ENCODE data around the gene ADCY1. TPM values are rescaled to one million over a fixed set of nuclear protein-coding genes. Genes with fewer than 3 reads are reported as not detected.

Gene ADCY1
- polyA plus RNA-seq, 1 experiment, result 0.15 TPM

DNA sequence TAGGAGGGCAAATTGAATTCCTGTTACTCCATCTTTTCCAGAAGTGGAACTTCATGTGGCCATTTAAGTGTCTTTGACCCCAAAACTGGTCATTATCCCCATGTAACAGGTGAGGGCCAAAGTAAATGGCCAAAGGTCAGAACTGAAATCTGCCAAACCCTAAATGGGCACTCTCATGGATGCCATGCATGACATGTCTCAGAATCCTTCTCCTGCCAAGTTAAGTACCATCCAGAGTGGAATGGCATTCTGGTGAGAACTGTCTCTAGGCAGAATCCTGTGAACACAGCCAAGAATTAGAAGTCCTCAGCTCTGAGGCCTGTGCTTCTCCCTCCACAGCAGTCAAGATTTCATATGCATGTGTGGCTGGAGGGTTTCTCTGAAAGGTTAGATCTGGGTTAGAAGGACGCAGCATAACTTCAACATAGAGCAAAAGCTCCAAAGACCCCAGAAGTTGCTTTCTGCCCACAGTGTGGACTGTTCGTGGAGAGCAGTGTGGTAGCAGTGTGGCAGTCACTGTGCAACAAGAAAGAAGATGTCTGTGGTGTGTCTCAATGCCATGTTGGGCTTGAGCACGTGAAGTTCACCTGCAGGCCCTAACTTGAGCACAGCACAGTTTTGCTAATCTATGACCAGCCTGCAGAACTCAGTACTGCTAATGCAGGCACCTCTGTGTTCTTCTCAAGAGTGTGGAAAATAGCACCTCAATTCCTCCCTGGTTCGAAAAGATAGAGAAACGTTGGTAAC, 121.3 kb downstream of the ADCY1 start:
- Histone ChIP-seq H3K4me3 (ENCODE audit: low read depth, low read length) (no peak overlapping the region), H3K9me3 (ENCODE audit: control insufficient read depth, insufficient read depth, low read length) (peaks cover under 1% of the 10 kb centered on the region; the same call in 1 of the 2 replicates), H3K27ac (ENCODE audit: low read depth, low read length) (no peak overlapping the region), H3K27me3 (ENCODE audit: control insufficient read depth, insufficient read depth, low read length) (peaks cover 3% of the 10 kb centered on the region)
- TF ChIP-seq, protein P1, sequence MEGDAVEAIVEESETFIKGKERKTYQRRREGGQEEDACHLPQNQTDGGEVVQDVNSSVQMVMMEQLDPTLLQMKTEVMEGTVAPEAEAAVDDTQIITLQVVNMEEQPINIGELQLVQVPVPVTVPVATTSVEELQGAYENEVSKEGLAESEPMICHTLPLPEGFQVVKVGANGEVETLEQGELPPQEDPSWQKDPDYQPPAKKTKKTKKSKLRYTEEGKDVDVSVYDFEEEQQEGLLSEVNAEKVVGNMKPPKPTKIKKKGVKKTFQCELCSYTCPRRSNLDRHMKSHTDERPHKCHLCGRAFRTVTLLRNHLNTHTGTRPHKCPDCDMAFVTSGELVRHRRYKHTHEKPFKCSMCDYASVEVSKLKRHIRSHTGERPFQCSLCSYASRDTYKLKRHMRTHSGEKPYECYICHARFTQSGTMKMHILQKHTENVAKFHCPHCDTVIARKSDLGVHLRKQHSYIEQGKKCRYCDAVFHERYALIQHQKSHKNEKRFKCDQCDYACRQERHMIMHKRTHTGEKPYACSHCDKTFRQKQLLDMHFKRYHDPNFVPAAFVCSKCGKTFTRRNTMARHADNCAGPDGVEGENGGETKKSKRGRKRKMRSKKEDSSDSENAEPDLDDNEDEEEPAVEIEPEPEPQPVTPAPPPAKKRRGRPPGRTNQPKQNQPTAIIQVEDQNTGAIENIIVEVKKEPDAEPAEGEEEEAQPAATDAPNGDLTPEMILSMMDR (IDR thresholded peaks at IDR 0.05; ENCODE audit: low read depth, low read length), result no peak
- ChIA-PET POLR2A (no interaction called here), CTCF (interaction anchor here (0.6 kb wide), 2 partner anchors 9 to 654 kb away, joined by 4 to 6 read pairs; no protein-coding TSS in a partner anchor)
- no peak for DNase-seq (ENCODE audit: low read depth, low spot score)

DNA sequence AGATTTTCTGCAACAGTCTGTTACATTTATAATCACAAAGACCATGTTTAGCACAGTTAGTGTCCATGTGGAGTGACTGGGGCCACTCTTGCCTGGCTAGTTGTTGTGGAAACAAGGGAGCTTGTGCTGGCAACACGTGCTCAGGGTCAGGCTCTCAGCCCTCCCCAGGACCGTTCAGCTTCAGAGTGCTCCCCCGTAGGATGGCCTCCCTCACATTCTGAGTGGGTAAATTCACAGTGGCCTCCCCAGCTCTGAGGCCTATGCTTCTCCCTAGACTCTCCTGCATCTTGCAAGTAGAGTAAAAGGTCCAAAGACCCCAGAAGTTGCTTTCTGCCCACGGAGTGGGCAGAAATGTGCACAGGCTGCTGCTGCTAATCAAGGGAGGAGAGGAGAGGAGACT, 122.3 kb downstream of the ADCY1 start:
- no peak for DNase-seq (ENCODE audit: low read depth, low spot score)
- ChIA-PET POLR2A (no interaction called here), CTCF (interaction anchor here (0.6 kb wide), 2 partner anchors 8 to 653 kb away, joined by 4 to 6 read pairs; no protein-coding TSS in a partner anchor)
- Histone ChIP-seq H3K27ac (ENCODE audit: low read depth, low read length) (no peak overlapping the region), H3K4me3 (ENCODE audit: low read depth, low read length) (no peak overlapping the region), H3K27me3 (ENCODE audit: control insufficient read depth, insufficient read depth, low read length) (peaks cover 7% of the 10 kb centered on the region), H3K9me3 (ENCODE audit: control insufficient read depth, insufficient read depth, low read length) (no peaks in the 10 kb centered on the region)
- TF ChIP-seq, protein P1 (IDR thresholded peaks at IDR 0.05; ENCODE audit: low read depth, low read length), result no peak

DNA sequence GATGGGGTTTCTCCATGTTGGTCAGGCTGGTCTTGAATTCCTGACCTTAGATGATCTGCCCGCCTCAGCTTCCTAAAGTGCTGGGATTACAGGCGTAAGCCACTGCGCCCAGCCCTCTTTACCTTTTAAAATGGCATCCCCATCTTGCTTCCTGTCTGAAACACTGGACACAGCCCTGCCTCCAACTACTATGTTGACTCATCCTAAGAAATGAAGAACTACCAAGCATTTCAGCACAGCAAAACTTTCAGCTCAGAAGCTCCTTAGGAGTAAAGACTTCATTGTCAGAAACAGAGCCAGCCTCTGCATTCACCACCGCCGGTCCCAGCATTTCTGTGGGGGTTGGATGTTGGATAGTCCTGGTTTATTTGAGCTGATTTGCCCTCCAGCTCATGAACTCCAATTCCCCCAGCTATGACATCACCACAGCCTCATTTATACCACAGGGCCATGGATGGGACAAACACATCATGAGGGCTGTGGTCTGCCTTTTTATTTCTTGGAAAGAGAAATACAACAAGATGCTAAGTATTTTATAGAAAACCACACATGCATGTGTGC, 123.5 kb downstream of the ADCY1 start:
- peaks cover 11% of the 10 kb centered on the region for H3K27me3 ChIP-seq (ENCODE audit: control insufficient read depth, insufficient read depth, low read length)
- TF ChIP-seq, protein P1 (IDR thresholded peaks at IDR 0.05; ENCODE audit: low read depth, low read length), result no peak
- H3K4me3 ChIP-seq (ENCODE audit: low read depth, low read length), result no peak overlapping the region
- POLR2A ChIA-PET, result no interaction called here
- no peak for DNase-seq (ENCODE audit: low read depth, low spot score)
- CTCF ChIA-PET, result interaction anchor here (0.7 kb wide), 1 partner anchor 10 kb away, joined by 3 read pairs; no protein-coding TSS in a partner anchor
- H3K27ac ChIP-seq (ENCODE audit: low read depth, low read length), result no peak overlapping the region
- no peaks in the 10 kb centered on the region for H3K9me3 ChIP-seq (ENCODE audit: control insufficient read depth, insufficient read depth, low read length)

DNA sequence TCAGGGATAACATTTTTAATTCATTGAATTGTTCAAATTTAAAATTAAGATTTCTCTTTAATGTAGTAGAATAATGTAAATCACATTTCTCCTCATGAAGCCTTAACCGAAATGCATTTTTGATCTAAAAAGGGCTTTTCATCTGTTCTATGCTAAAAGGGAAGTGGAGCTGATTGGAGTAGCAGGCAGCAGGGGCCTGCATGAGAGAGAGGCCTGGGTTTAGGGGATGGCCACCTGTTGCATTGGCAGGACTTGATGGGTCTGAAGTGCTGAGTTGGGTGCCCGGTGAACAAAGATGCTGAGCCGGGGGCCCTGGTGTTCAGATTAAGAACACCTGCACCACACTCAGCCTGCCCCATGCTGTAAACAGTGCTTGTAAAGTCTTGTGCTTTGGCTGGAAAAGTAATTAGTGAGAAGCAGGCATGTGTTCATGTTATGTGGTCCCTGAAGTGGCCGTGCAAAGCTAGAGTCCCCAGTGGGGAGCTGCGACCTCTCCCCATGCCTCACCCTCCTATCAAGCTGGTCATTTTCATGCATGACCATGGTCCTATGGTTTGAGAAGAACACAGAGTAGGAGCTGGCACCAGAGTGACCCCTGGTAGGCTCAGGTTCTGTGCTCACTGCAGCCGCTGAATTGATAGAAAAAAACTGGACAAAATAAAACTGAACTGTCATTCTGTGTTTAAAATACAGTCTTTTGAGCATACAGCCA, 124.3 kb downstream of the ADCY1 start:
- DNase-seq (ENCODE audit: low read depth, low spot score), result no peak
- Histone ChIP-seq H3K4me3 (ENCODE audit: low read depth, low read length) (no peak overlapping the region), H3K27me3 (ENCODE audit: control insufficient read depth, insufficient read depth, low read length) (peaks cover 13% of the 10 kb centered on the region), H3K9me3 (ENCODE audit: control insufficient read depth, insufficient read depth, low read length) (no peaks in the 10 kb centered on the region), H3K27ac (ENCODE audit: low read depth, low read length) (no peak overlapping the region)
- TF ChIP-seq, protein P1 (IDR thresholded peaks at IDR 0.05; ENCODE audit: low read depth, low read length), result no peak
- ChIA-PET CTCF (no interaction called here), POLR2A (no interaction called here)

DNA sequence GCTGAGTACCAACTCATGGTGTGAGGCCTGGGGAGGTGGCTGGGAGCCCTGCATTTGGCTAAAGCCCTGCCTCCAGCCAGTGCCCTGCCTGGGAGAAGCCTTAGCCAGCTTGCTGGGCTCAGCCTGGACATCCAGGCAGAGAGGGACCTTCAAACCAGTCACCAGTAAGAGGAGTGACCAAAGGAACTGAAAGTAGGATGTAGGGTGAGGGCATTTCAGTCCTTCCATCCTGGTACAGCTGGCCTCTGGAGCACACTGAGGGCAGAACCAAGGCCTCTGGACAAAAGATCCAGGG, 124.8 kb downstream of the ADCY1 start:
- Histone ChIP-seq H3K9me3 (ENCODE audit: control insufficient read depth, insufficient read depth, low read length) (no peaks in the 10 kb centered on the region), H3K4me3 (ENCODE audit: low read depth, low read length) (no peak overlapping the region), H3K27me3 (ENCODE audit: control insufficient read depth, insufficient read depth, low read length) (peaks cover 18% of the 10 kb centered on the region), H3K27ac (ENCODE audit: low read depth, low read length) (no peak overlapping the region)
- no peak for DNase-seq (ENCODE audit: low read depth, low spot score)
- ChIA-PET POLR2A (no interaction called here), CTCF (no interaction called here)
- TF ChIP-seq, protein P1 (IDR thresholded peaks at IDR 0.05; ENCODE audit: low read depth, low read length), result no peak

All from AG04450 (cell line).